Measurements from ENCODE around the gene TRMT2B. TPM values are rescaled to one million over a fixed set of nuclear protein-coding genes. Genes with fewer than 3 reads are reported as not detected.

Gene TRMT2B
- total and polyA plus RNA-seq, 8 donors = 9.7 to 19.5 (median 13.4) TPM

GRCh38 chrX:101080326-101081124 is 28.6 kb upstream of the TRMT2B start:
- DNase-seq = no peak
- Histone ChIP-seq H3K27ac (no peak overlapping the region), H3K9me3 (no peaks in the 10 kb centered on the region), H3K36me3 (no peaks in the 10 kb centered on the region), H3K27me3 (no peaks in the 10 kb centered on the region), H3K4me1 (no peaks in the 10 kb centered on the region), H3K4me3 (no peak overlapping the region)
- ATAC-seq = no peak
- no peak for TF ChIP-seq CTCF (IDR thresholded peaks at IDR 0.05)
- intact Hi-C loops (cut with DNase I) = no loop called here

- H3K4me3 ChIP-seq = no peak overlapping the region
- no peak for DNase-seq
- intact Hi-C loops (cut with DNase I) = no loop called here
- no peaks in the 10 kb centered on the region for H3K4me1 ChIP-seq
- no peak overlapping the region for H3K27ac ChIP-seq
- no peaks in the 10 kb centered on the region for H3K9me3 ChIP-seq
- no peak for ATAC-seq
- TF ChIP-seq CTCF (IDR thresholded peaks at IDR 0.05) = no peak
- no peaks in the 10 kb centered on the region for H3K36me3 ChIP-seq
- no peaks in the 10 kb centered on the region for H3K27me3 ChIP-seq
Observed at GRCh38 chrX:101079736-101080270, 27.9 kb upstream of the TRMT2B start.

GRCh38 chrX:101078716-101079598 is 27.0 kb upstream of the TRMT2B start, which contains the start of gene TMEM35A:
TMEM35A (plus strand) TSS chrX:101078879; CDS start chrX:101079003, 124 bp downstream.
- H3K4me1 ChIP-seq = no peaks in the 10 kb centered on the region
- peak in 2 of 4 donors; percentile 18 to 36 for DNase-seq
- H3K4me3 ChIP-seq = peak within 1 kb of the TSS; percentile 11 to 18
- H3K36me3 ChIP-seq = no peaks in the 10 kb centered on the region
- no peak within 1 kb of the TSS for H3K27ac ChIP-seq
- intact Hi-C loops (cut with DNase I) = no loop called here
- H3K27me3 ChIP-seq = no peaks in the 10 kb centered on the region
- no peak for TF ChIP-seq CTCF (IDR thresholded peaks at IDR 0.05)
- ATAC-seq = peak; percentile 49
- H3K9me3 ChIP-seq = no peaks in the 10 kb centered on the region

GRCh38 chrX:101071582-101071981 is 19.7 kb upstream of the TRMT2B start:
- H3K27ac ChIP-seq = no peak overlapping the region
- H3K36me3 ChIP-seq = no peaks in the 10 kb centered on the region
- no peaks in the 10 kb centered on the region for H3K27me3 ChIP-seq
- H3K9me3 ChIP-seq = no peaks in the 10 kb centered on the region
- ATAC-seq (no peak), DNase-seq (no peak)
- intact Hi-C loops (cut with DNase I) = no loop called here
- no peak for TF ChIP-seq CTCF (IDR thresholded peaks at IDR 0.05)
- H3K4me1 ChIP-seq = no peaks in the 10 kb centered on the region
- no peak overlapping the region for H3K4me3 ChIP-seq

- no peaks in the 10 kb centered on the region for H3K9me3 ChIP-seq
- no peaks in the 10 kb centered on the region for H3K27me3 ChIP-seq
- no peaks in the 10 kb centered on the region for H3K4me1 ChIP-seq
- H3K4me3 ChIP-seq = no peak overlapping the region
- no peak overlapping the region for H3K27ac ChIP-seq
- intact Hi-C loops (cut with DNase I) = no loop called here
- no peak for ATAC-seq
- no peak for DNase-seq
- H3K36me3 ChIP-seq = no peaks in the 10 kb centered on the region
- no peak for TF ChIP-seq CTCF (IDR thresholded peaks at IDR 0.05)
Observed at GRCh38 chrX:101062176-101062575, 10.3 kb upstream of the TRMT2B start.
